Left cardiac atrium (tissue), 4 donors: ENCODE measurements around the gene F7. TPM values are rescaled to one million over a fixed set of nuclear protein-coding genes. Genes with fewer than 3 reads are reported as not detected.
A peak's percentile ranks its signal among the peaks of the same experiment; 100 is the strongest.
"Not testable (repeated sequence)": the region's sequence is repeated elsewhere in the genome, so short reads cannot be mapped to it uniquely, and the experiment has no call there.

ENCODE experiments used
- ATAC-seq, 2 donors: fragments of 200-7000 bp; cut with Tn5 transposase; one replicate each; pipeline ENCODE4 v1.9.1; 2020; ENCODE audit warnings: mild to moderate bottlenecking in 2 of 2, moderate library complexity in 2 of 2
- DNase-seq: peaks from one replicate; pipeline ENCODE4 v3.0.0-alpha.2; 2020
- intact Hi-C, 2 donors: fragments of 100-400 bp; cut with DNase I; formaldehyde crosslinking; loops; one replicate each; pipeline versions ENCODE4 v1.14.1 to v1.15.1; 2022 to 2023
- total RNA-seq, 2 donors: library from RNA; stranded (reverse); fragmentation: NEBNext Ultra II Directional; extraction: Animal tissue kit (Norgen Biotek cat#: 25700); gene quantifications; one replicate each; pipeline ENCODE4 v1.2.1, GENCODE V29; 2021
- donor health status: DM: no; HTN: yes; CAD: no.
- donor health status: DM: no; HTN: yes; CAD: no; lungs with severe emphysema.
- donor health status: DM: yes; HTN: yes; CAD: no.
- donor health status: Dilated cardiomyopathy.

Gene F7
- total RNA-seq, 2 donors from 2014 or later: 0.16 to 0.29 TPM

DNA sequence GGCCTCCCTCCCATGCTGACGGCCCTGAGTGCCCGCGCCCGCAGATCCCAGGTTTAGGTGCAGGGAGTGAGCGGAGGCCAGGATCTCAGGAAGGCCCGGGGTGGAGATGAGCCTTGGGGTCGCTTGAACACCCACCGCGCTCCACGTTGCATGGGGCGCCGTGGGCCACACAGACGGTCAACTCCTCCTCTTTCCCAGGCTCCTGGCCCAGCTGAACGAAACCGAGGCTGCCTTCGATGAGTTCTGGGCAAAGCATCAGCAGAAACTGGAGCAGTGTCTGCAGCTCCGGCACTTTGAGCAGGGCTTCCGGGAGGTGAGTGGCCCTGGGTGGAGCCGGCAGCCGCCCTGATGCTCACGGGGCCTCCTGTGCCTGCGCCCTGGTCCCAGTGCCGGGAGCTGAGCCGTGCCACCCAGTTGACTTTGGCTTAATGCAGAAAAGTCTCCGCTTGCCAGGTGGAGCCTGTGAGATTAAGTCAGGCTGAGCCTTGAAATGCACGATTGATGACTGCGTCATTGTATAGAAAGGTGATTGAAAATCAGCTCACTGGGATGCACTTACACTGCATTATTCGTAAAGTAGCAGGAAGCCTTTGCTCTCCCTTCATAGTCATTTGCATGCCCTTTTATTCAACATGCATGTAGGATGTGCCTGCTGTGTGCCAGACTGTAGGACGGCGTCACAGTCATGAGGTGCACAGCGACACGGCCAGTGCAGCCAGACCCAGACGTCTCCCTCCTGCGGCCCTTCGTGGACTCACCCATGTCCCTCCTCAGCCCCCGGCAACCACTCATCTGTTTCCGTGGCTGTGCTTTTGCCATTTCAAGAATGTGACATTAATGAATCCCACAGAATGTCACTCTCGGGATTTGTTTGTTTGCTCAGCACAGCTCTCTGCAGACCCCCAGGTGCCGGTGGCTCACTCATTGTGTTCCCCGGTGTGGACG lies 35.5 kb upstream of the F7 start:
- ATAC-seq (no peak), DNase-seq (no peak)
- intact Hi-C loops: no loop called here

DNA sequence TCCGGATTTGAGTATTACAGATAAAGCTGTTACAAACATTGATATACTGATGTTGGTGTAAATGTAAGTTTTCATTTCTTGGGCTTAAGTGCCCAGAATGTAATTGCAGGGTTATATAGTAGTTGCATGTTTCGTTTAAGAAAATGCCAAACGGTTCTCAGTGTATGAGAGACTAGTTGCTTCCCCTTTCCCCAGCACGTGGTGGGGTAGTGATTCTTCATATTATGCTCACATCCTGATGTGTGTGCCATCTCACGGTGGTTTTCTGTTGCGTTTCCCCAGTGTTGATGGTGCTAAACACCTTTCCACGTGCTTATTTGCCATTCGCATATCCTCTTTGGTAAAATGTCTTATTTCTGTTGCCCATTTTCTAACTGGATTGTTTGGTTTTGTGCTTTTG lies 34.7 kb upstream of the F7 start:
- ATAC-seq (no peak), DNase-seq (no peak)
- intact Hi-C loops: no loop called here

DNA sequence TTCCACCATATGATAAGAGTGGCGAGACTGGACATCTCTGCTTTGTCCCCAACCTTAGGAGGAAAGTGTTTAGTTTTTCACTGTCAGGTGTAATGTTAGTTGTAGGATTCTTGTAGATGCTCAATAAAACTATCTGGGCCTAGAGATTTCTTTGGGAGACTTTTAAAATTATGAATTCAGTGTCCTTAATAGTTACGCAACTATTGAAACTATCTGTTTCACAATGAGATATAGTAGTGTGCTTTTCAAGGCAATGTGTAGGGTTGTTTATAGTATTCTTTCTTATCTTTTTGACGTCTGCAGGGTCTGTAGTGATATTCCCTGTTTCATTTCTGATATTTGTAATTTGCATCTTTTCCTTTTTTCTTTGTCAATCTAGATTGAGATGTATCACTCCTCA lies 33.2 kb upstream of the F7 start:
- no peak for DNase-seq
- intact Hi-C loops: no loop called here
- no peak for ATAC-seq

DNA sequence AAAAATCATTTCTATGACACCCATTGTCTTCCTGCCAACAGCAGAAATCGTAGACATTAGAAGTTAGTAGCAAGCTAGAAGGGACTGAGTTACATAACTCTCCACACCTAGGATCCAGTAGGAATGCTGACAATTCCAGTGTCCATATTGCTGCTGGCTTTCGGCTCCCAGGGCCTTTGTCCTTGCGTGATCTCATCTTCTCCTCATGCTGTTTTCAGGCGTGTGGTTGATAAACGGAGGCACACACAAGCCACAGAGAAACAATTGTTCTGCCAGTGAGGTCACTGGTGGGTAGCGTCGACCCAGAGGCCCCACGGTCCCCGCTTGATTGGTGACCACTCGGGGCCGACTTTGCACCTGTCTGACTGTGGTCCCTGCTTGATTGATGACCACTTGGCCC lies 31.6 kb upstream of the F7 start:
- ATAC-seq (no peak), DNase-seq (no peak)
- intact Hi-C loops: no loop called here

DNA sequence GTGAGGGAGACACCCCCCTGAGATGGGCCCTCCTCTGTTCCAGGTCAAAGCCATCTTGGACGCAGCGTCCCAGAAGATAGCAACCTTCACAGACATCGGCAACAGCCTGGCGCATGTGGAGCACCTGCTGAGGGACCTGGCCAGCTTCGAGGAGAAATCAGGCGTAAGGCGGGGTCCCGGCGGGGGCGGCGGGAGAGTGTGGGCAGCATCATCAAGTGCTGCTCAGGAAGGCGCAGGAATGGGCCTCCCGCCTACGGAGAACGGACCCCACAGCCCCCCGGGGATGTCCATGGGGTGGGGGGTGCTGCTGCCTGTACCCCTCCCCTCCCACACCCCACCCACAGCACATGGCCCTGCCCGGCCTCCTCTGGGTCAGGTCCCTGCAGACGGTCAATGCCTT lies 31.2 kb upstream of the F7 start:
- intact Hi-C loops: no loop called here
- ATAC-seq (no peak), DNase-seq (no peak)

- DNase-seq: no peak
- intact Hi-C loops: no loop called here
- no peak for ATAC-seq
Measured at GRCh38 chr13:113074876-113075275, 30.7 kb upstream of the F7 start.

- intact Hi-C loops: no loop called here
- no peak for ATAC-seq
- no peak for DNase-seq
Measured at GRCh38 chr13:113075711-113076110, 29.9 kb upstream of the F7 start.

- intact Hi-C loops: no loop called here
- ATAC-seq (no peak), DNase-seq (peak; percentile 16)
Measured at GRCh38 chr13:113076681-113077401, 28.8 kb upstream of the F7 start.

DNA sequence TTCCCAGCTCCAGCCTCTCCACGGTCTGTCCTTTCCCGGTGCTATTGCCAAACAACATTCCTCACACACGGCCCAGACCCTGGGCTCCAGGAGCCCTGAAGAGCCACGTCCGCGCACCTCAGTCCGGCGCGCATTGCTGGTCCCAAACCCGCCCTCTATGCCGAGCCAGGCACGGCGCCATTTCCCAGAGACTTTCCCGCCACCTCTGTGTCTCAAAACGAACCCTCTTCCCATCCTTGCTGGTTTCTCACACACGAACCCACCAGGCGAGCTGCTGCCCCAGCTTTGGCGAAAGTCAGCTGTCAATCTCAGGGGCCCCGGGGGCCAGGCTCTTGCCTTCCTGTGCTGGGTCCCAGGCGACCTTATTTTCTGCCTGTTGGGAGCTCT lies 28.0 kb upstream of the F7 start:
- ATAC-seq (no peak), DNase-seq (peak; percentile 13)
- intact Hi-C loops: no loop called here

DNA sequence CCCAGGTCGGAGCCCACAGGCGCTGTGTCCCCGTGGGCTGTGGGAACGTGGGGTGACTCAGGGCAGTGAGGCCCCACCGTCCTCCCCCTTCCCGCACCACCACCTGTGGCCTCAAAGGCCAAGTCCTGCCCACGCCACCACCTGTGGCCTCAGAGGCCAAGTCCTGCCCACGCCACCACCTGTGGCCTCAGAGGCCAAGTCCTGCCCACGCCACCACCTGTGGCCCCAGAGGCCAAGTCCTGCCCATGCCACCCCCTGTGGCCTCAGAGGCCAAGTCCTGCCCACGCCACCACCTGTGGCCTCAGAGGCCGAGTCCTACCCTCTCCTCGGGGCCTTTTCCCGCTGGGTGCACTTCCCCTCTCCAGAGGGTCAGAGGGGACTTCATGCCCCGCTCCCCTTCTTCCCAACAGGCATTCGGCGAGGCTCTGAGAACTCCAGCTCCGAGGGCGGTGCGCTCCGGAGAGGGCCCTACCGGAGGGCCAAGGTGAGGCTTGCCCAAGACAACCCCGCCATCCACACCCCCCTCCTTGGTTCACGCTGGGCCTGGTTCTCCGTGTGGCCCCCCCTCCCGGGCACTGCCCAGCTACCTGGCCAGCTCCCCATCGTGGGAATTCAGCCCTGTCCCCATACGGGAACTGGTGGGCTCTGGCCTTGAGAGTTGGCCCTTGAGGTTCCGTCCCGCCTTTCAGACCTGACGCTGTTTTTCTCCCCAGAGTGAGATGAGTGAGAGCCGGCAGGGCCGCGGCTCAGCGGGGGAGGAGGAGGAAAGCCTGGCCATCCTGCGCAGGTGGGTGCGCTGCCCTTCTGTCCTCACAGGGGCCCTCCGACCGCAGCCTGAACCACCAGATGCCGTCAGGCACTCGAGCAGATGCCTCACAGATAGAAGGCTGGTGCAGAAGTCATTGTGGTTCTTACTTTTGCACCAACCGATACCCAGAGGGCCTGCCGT lies 27.4 kb upstream of the F7 start:
- ATAC-seq: no peak
- DNase-seq: no peak
- intact Hi-C loops: no loop called here

- DNase-seq: no peak
- no peak for ATAC-seq
- intact Hi-C loops: no loop called here
Measured at GRCh38 chr13:113078902-113079780, 26.4 kb upstream of the F7 start.

- DNase-seq, intact Hi-C loops, ATAC-seq: not testable (repeated sequence)
Measured at GRCh38 chr13:113079781-113080080, 25.9 kb upstream of the F7 start.

DNA sequence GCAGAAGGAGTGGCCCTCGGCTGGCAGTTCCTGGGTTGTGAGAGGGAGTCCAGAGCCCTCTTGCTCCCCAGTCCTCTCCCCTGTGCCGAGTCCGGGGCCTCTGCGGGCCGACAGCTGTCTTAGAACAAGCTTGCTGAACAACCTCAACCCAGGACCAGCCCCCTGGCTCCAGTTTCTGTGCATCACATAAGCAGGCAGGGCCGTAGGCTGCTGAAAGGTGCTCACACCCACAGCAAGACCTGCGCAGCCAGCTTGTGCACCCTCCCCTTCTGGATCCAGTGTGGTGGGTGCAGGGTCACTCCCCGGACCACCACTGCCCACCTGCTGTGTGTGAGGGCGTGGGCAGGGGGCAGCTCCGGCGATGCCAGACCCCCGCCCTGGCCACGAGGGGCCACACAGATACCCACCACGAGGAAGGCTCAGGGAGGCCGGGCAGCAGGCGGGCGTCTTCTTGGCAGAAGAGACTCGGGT lies 25.2 kb upstream of the F7 start:
- DNase-seq (no peak), ATAC-seq (no peak)
- intact Hi-C loops: no loop called here

GRCh38 chr13:113080901-113081521 lies 24.6 kb upstream of the F7 start:
- DNase-seq (no peak), ATAC-seq (no peak)
- intact Hi-C loops: no loop called here

GRCh38 chr13:113082198-113083021 lies 23.2 kb upstream of the F7 start:
- intact Hi-C loops: no loop called here
- ATAC-seq (no peak), DNase-seq (no peak)

GRCh38 chr13:113083022-113083373 lies 22.6 kb upstream of the F7 start:
- ATAC-seq (no peak), DNase-seq (no peak)
- intact Hi-C loops: no loop called here

DNA sequence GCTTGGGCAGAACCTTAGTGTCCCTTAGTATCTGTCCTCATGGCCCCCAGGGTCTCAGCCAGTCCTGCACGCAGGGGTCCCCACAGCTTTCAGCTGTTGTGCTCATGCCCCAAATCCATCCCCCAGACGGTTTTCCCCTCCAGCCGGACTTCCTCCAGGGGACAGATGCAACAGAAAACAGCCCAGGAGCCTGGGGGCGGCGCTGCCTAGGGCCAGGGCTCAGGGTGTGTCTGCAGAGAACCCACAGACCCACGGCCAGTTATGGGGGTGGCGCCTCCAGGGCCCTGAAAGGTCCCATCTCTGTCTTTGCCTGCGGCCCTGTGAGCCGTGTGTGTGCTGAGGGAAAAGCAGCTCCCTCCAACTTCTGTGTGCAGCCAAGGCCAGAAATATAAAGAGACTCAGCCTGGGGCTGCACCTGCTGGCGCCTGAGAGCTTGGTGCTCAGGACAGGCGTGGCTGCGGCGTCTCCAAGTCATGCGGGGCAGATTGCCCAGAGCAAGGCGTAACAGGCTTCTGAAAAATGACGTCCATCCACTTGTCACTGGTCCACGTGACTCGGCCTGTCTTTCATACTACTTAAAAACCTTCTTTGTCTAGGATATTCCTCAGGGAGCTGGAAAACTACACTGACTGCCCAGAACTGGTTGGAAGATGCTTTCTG lies 22.1 kb upstream of the F7 start:
- intact Hi-C loops: no loop called here
- ATAC-seq: peak; percentile 70 to 80
- DNase-seq: peak; percentile 85
